Mammary epithelial cell (primary cell): ENCODE data around the gene PDE4A.

ENCODE experiments used
- EZH2 ChIP-seq: IDR thresholded peaks from 2 replicates; pipeline ENCODE4 v1.6.1; 2012; ENCODE audit warnings: low read length, inconsistent platforms, borderline replicate concordance
- TF ChIP-seq, protein P1 (sequence below), 2 donors: IDR thresholded peaks in 1 of 2; conservative IDR thresholded peaks in 1 of 2; 2 replicates each; pipeline ENCODE4 v1.5.1; 2011 to 2012; ENCODE audit warnings: inconsistent platforms in 2 of 2, low read length in 2 of 2, mild to moderate bottlenecking in 2 of 2, control low read depth in 1 of 2, low read depth in 1 of 2; ENCODE audit not compliant: insufficient read depth in 1 of 2; ENCODE audit errors: extremely low read depth in 1 of 2

GRCh38 chr19:10514211-10515145 lies 94.1 kb downstream of the PDE4A start:
- no peak for TF ChIP-seq EZH2
- TF ChIP-seq, protein P1, sequence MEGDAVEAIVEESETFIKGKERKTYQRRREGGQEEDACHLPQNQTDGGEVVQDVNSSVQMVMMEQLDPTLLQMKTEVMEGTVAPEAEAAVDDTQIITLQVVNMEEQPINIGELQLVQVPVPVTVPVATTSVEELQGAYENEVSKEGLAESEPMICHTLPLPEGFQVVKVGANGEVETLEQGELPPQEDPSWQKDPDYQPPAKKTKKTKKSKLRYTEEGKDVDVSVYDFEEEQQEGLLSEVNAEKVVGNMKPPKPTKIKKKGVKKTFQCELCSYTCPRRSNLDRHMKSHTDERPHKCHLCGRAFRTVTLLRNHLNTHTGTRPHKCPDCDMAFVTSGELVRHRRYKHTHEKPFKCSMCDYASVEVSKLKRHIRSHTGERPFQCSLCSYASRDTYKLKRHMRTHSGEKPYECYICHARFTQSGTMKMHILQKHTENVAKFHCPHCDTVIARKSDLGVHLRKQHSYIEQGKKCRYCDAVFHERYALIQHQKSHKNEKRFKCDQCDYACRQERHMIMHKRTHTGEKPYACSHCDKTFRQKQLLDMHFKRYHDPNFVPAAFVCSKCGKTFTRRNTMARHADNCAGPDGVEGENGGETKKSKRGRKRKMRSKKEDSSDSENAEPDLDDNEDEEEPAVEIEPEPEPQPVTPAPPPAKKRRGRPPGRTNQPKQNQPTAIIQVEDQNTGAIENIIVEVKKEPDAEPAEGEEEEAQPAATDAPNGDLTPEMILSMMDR (conservative IDR thresholded peaks at IDR 0.05 in 1 of 2, IDR thresholded peaks at IDR 0.05 in 1 of 2; ENCODE audit: extremely low read depth in 1 of 2, insufficient read depth in 1 of 2, low read depth in 1 of 2, low read length in 2 of 2), result no peak
